Hippocampal formation (tissue), 2 donors: ENCODE data around the gene TFB1M.
"Not testable (repeated sequence)": the region's sequence is repeated elsewhere in the genome, so short reads cannot be mapped to it uniquely, and the experiment has no call there.

Experiments used
- DNase-seq, 2 donors: peaks; one replicate each; lab custom pipeline; 2025; lab: John Stamatoyannopoulos, UW

The TFB1M gene

GRCh38 chr6:155329460-155330132 is 15.3 kb upstream of the TFB1M start:
- DNase-seq, result no peak

DNA sequence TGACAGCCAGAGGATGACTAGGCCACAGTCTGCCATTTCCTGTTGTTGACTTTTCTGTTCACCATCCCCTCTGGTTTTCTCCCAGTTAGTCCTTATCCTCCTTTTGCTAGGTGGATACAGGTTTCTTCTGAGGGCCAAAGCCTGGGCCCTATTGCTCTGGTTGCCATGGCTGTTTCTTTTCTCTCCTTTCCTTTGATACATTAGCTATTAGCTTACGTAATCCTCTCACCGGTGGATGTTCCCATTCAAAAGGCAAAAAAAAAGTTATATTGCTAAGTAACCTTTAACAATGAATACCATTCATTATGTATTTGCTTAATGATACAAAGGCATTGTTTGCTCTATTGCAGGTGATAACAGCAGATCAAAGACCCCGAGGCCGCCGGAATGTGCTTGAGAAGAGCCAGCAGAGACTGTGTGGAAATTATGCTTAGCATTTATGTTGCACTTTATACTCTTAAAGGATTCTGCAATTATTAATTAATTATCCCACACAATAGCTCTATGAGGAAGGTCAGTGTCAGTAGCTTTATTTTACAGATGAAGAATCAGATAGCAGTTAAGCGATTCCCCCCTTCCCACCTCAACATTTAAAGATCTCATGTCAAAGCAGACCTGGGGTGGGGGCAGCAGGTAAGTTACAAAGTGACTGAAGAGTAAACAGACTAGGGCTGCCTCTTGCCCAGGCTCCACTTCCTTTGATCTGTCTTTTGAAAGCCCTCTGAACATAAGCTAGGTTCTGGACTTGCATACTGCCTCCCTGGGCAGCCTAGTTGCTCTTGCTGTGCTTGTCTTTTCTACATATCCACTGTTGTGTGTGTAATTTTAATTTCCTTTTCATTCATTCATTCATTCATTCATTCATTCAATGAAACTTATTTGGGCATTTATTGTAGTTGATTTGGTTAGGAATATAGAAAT is 14.5 kb upstream of the TFB1M start:
- no peak for DNase-seq

GRCh38 chr6:155328074-155328538 is 13.8 kb upstream of the TFB1M start:
- no peak for DNase-seq

GRCh38 chr6:155327326-155328073 is 13.2 kb upstream of the TFB1M start:
- peak; percentile 12 to 81 for DNase-seq

- DNase-seq, result no peak
Observed at GRCh38 chr6:155325700-155326516, 11.6 kb upstream of the TFB1M start.

DNA sequence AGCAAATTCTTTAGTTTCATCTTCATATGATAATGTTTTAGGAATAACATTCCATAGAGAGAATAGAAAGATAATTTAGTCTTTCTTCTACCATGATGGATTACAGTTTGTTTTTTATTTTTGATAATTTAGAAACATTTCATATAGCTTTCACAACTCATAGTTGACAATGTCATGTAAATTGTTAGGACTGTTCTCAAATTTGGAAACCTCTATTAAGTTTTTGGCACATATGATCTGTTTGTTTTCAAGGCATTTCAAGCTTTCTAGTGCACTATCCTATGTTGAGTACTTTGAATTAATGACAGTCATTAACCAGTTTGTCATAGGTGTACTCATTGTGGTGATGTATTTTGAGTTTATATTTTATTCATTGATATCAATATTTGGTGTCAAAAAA is 10.7 kb upstream of the TFB1M start:
- no peak for DNase-seq

GRCh38 chr6:155324172-155324571 is 9.9 kb upstream of the TFB1M start:
- no peak for DNase-seq

DNA sequence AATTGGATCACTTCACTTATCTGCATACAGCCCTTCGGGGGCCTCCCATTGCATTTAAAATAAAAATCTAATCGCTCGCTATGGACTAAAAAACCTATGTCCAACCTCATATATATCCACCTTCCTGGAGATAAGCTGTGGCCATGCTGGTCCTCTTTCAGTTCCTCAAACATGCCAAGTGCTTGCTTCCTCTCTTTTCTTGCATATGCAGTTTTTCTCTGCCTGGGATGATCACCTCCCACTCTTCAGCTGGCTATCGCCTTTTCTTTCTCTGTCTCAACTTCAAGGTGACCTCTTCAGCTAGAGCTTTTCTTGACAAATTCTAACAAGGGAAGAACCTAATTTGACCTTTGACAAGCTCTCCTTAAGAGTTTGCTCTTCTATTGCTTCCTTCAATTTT is 5.6 kb upstream of the TFB1M start:
- peak in 1 of 2 donors; percentile 33 for DNase-seq

- DNase-seq, result peak in 1 of 2 donors; percentile 5
Observed at GRCh38 chr6:155317186-155317585, 2.9 kb upstream of the TFB1M start.

DNA sequence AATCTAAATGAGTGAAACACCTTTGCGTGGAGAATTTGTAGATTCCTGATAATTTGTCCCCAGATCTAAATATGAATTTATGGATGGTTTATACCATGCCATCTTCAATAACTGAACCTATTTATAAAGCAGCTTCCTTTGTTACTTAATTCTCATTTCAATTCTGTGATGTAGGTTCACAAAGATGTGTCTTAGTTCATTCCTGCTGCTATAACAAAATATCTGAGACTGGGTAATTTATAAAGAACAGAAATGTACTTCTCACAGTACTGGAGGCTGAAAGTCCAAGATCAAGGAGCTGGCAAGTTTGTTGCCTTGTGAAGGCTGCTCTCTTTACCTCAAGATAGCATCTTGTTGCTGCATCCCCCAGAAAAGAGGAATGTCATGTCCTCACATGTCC is 2.1 kb upstream of the TFB1M start:
- DNase-seq, result no peak

DNA sequence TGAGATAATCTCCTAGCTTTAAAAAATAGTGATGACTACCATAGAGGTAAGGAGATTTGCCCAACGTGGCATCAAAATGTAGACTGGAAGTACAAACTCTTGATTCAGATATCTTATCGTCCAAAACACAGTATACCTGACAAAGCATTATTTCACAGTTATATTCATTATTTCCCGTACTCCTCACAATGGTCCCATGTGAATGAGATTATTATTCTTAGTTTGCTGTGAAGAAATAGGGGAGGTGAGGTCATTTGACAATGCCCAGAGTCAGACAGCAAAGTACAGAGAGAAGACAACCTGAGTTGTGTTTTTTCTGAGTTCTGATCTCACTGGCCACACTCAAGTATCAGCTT is 1.2 kb upstream of the TFB1M start:
- DNase-seq, result no peak

- peak in 1 of 2 donors; percentile 45 for DNase-seq
Observed at GRCh38 chr6:155314773-155315515, 660 bp upstream of the TFB1M start.

GRCh38 chr6:155313602-155314091 is 637 bp downstream of the TFB1M start:
- DNase-seq, result no peak

- DNase-seq, result not testable (repeated sequence)
Observed at GRCh38 chr6:155312950-155313349, 1.3 kb downstream of the TFB1M start.

- no peak for DNase-seq
Observed at GRCh38 chr6:155311583-155311982, 2.7 kb downstream of the TFB1M start.

DNA sequence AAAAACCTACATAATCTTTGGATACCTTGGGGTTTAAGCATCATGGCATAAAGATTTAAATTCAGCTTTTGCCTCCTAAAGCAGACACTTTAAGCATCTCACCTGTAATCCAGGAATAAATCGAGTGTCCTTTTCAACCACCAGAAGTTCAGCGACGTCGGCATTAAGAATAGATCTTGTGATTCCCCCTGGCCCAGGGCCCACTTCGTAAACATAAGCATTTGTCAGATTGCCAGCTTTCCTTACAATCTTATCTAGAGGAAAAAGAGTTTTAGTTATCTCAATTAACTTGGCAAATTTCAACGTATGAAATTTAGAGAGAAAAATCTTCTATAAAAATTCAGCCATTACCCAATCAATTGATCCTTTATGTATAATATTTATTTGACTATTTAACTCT is 3.2 kb downstream of the TFB1M start:
- DNase-seq, result no peak

DNA sequence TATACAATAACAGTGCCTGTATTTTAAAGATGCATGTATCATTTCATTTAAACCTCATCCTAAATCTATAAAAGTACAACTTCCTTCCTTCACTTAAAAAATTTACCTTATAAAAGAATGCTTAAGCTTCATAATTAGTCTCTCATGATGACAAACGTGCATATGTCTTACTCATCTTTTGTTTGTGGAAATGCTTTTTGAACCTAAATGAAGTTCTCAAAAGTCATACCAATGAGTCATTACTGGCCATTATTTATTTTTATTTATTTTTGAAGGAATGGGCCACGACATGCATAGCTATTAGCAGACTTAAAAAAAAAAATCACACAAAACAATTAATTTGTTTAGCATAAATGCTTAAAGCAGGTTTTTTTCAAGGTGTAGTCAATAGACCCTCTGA is 3.7 kb downstream of the TFB1M start:
- no peak for DNase-seq

DNA sequence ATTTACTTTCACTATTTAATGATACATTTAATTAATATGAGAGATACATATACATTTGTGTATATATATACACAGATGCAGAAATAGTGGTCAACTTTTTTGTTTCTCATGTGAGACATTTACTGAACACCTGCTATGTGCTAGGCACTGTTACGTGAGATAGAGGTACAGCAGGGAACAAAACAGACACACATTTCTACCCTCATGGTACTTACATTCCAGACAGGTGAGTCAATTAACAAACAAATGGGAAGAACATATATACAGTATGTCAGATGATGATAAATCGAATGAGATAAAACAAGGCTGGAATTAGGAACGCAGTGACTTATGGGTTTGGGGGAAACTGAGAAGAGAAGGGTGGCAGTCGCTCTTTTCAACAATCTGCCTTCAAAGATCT is 5.1 kb downstream of the TFB1M start:
- no peak for DNase-seq

- no peak for DNase-seq
Observed at GRCh38 chr6:155306958-155307357, 7.3 kb downstream of the TFB1M start.

GRCh38 chr6:155303361-155303870 is 10.9 kb downstream of the TFB1M start:
- no peak for DNase-seq
